Uterus (tissue), 2 donors: ENCODE measurements around the gene BACE2.

Experiments used
- CTCF ChIP-seq, 4 experiments: fragments of 200-600 bp in 2 of 4; fragments of 450-650 bp in 2 of 4; sonication (generic) in 2 of 4; IDR thresholded peaks; one replicate each; pipeline ENCODE4 v1.5.1; 2016 to 2019; ENCODE audit warnings: antibody characterized with exemption in 4 of 4, mild to moderate bottlenecking in 2 of 4, moderate library complexity in 1 of 4
- POLR2A ChIP-seq, 2 donors: fragments of 450-650 bp; IDR thresholded peaks; one replicate each; pipeline ENCODE4 v1.6.1; 2016; ENCODE audit warnings: antibody characterized with exemption in 2 of 2, mild to moderate bottlenecking in 1 of 2, moderate library complexity in 1 of 2

DNA sequence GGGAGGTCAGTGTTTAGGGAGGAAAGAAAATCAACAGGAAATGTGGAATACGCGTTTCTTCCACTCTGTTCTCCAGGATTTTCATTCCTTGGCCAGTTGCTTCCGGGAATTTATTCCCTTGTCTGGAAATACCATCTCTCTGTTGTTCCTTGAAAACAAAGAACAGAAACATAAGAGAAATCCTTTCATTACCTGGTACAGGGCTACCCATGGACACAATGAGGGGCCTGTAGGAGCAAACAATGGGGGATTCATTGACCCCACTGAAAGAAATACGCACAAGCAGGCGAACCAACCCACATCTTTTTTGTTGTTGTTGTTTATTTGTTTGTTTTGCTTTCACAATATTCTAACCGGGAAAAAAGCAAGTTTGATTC, 20.0 kb upstream of the BACE2 start:
- TF ChIP-seq CTCF (IDR thresholded peaks at IDR 0.05), result no peak
- TF ChIP-seq POLR2A (IDR thresholded peaks at IDR 0.05), result no peak
